Chondrocyte (in vitro differentiated cells): ENCODE results near the gene COG2. TPM values are rescaled to one million over a fixed set of nuclear protein-coding genes. Genes with fewer than 3 reads are reported as not detected.

ENCODE experiments used
- DNase-seq: peaks from one replicate; pipeline ENCODE4 v3.0.0; 2021; ENCODE audit warnings: mixed read lengths, low spot score
- H3K27ac Mint-ChIP-seq: one replicate; pipeline ENCODE4 v1.8.0; 2021; ENCODE audit warnings: mild to moderate bottlenecking, moderate library complexity, mixed read lengths; ENCODE audit not compliant: unreplicated experiment
- H3K27me3 Mint-ChIP-seq: 2 replicates; pipeline ENCODE4 v1.8.0; 2021; ENCODE audit warnings: low read depth, mixed read lengths
- H3K36me3 Mint-ChIP-seq: 2 replicates; pipeline ENCODE4 v1.8.0; 2021; ENCODE audit warnings: low read depth, mixed read lengths
- H3K4me1 Mint-ChIP-seq: 2 replicates; pipeline ENCODE4 v1.8.0; 2021; ENCODE audit warnings: low read depth, mild to moderate bottlenecking, mixed read lengths
- H3K4me3 Mint-ChIP-seq: one replicate; pipeline ENCODE4 v1.8.0; 2021; ENCODE audit warnings: mild to moderate bottlenecking, moderate library complexity, mixed read lengths; ENCODE audit not compliant: unreplicated experiment
- H3K9me3 Mint-ChIP-seq: 2 replicates; pipeline ENCODE4 v1.8.0; 2021; ENCODE audit warnings: low read depth, mixed read lengths
- total RNA-seq: library from RNA; stranded (reverse); gene quantifications from 3 replicates; pipeline ENCODE4 v1.2.1, GENCODE V29; 2021
- TF ChIP-seq, protein P1 (sequence below): fragments of 200-600 bp; sonication (generic); IDR thresholded peaks from 2 replicates; pipeline ENCODE4 v1.5.0; 2021; ENCODE audit warnings: antibody characterized with exemption, mild to moderate bottlenecking, moderate library complexity

Gene COG2
- total RNA-seq, 1 donor from 2014 or later, result 24.1 TPM

DNA sequence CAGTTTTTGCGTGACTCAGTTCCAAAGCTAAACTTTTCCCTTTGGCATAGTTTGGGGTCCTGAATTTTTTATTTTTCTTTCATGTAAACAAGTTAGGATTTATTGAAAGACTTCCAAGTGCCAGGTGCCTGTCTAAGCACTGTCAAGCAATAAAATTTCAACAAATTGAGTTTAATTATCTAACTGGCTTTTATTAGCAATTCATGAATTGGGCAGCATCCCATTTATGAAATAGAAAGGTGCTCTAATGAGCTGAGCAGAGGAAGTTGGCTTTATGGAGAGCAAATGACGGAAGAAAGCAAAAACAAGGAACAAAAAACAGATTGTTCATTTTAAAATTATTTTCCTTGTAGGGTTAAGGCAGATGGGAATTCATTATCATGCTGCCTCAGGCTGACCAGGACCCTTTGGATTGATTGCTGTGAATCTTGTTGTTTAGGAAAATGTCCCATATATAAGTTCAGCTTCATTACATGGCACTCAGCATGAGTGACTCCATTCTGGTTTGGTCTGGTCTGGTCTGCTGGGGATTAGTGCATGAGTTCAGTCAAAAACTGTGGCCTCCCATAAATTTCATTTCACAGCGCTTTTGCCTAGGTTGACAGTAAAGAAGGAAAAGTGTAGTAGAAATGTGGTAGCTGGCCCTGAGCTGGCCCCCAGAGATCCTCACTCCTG is 21.5 kb upstream of the COG2 start:
- no peaks in the 10 kb centered on the region for H3K4me1 Mint-ChIP-seq
- TF ChIP-seq, protein P1, sequence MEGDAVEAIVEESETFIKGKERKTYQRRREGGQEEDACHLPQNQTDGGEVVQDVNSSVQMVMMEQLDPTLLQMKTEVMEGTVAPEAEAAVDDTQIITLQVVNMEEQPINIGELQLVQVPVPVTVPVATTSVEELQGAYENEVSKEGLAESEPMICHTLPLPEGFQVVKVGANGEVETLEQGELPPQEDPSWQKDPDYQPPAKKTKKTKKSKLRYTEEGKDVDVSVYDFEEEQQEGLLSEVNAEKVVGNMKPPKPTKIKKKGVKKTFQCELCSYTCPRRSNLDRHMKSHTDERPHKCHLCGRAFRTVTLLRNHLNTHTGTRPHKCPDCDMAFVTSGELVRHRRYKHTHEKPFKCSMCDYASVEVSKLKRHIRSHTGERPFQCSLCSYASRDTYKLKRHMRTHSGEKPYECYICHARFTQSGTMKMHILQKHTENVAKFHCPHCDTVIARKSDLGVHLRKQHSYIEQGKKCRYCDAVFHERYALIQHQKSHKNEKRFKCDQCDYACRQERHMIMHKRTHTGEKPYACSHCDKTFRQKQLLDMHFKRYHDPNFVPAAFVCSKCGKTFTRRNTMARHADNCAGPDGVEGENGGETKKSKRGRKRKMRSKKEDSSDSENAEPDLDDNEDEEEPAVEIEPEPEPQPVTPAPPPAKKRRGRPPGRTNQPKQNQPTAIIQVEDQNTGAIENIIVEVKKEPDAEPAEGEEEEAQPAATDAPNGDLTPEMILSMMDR, result no peak
- no peaks in the 10 kb centered on the region for H3K36me3 Mint-ChIP-seq
- no peak for DNase-seq
- no peak overlapping the region for H3K4me3 Mint-ChIP-seq
- H3K27me3 Mint-ChIP-seq, result peaks cover 44% of the 10 kb centered on the region
- no peaks in the 10 kb centered on the region for H3K9me3 Mint-ChIP-seq
- H3K27ac Mint-ChIP-seq, result no peak overlapping the region

DNA sequence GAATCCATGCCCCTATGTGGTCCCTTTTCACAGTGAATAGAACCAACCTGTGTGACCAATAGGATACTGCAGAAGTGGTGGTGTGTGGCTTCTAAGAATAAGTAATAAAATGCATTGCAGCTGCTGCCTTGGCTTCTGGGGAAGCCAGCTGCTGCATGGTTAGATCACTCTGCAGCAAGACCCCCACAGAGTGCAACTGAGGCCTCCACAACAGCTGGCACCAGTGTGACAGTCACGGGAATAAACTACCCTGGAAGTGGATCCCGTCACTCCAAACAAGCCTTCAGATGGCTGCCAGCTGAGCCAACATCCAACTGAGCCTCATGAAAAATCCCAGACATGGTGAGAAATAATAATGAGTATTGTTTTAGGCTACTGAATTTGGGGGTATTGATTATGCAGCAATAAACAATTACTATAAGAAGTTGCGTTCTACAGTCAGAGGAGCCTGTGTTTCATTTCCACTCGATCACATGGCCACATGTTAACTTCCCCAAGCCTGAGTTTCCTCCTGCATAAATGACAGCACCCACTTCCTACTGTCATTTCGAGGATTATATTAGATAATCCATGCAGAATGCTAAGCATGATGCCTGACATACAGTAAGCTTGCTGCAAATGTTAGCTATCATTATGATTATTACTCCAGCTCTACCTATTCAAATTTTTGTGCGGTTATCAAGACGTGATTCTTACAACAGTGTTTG is 20.8 kb upstream of the COG2 start:
- H3K9me3 Mint-ChIP-seq, result no peaks in the 10 kb centered on the region
- TF ChIP-seq, protein P1, result no peak
- H3K4me3 Mint-ChIP-seq, result no peak overlapping the region
- no peaks in the 10 kb centered on the region for H3K4me1 Mint-ChIP-seq
- H3K27ac Mint-ChIP-seq, result no peak overlapping the region
- DNase-seq, result no peak
- H3K36me3 Mint-ChIP-seq, result no peaks in the 10 kb centered on the region
- H3K27me3 Mint-ChIP-seq, result peaks cover 38% of the 10 kb centered on the region

DNA sequence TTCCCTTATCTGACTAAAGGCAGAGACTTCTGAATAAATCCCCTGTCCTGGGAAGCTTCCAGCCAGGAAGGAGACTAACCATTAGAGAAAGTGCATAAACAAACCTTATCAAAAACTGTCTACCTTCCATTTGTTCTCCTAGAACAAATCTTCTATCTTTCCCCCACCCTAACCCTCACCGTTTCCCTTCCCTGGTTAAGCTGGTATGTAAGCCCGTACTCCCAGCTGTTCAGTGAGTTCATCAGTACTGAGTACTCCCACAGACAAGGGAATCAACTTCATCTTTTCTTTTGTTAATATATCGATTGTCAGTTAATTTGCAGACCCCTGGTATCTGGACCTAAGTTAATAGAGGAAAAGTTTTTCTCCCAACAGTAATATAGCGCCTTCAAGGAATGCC is 20.1 kb upstream of the COG2 start:
- Mint-ChIP-seq H3K27me3 (peaks cover 38% of the 10 kb centered on the region), H3K9me3 (no peaks in the 10 kb centered on the region), H3K4me3 (no peak overlapping the region), H3K36me3 (no peaks in the 10 kb centered on the region), H3K4me1 (no peaks in the 10 kb centered on the region), H3K27ac (no peak overlapping the region)
- TF ChIP-seq, protein P1, result no peak
- DNase-seq, result no peak

DNA sequence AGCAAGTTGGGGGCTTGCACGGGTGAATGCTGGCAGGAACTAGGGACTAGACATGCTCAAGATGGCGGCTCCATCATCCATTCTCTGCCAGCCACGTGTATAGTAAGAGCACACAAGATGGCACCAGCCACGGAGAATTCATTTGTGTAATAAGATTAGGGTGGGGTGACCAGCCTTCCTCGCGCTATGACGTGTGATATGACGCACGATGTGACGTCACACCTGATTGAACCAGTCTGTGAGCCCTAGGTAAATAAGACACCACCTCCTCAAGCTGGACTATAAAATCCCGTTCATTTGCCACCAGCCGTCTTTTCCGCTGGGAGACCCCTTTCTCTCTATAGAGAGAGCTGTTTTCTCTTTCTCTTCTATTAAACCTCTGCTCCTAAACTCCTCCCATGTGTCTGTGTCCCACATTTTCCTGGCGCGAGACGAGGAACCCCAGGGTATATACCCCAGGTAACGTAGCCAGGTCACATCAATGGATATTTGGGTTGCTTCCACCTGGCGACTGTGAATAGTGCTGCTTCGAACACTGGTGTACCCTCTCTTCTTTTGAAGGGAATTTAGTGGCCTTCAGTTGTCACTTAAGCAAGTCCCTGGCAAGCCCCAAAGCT is 18.1 kb upstream of the COG2 start:
- H3K4me3 Mint-ChIP-seq, result no peak overlapping the region
- no peaks in the 10 kb centered on the region for H3K9me3 Mint-ChIP-seq
- TF ChIP-seq, protein P1, result no peak
- no peaks in the 10 kb centered on the region for H3K4me1 Mint-ChIP-seq
- DNase-seq, result no peak
- no peak overlapping the region for H3K27ac Mint-ChIP-seq
- peaks cover 24% of the 10 kb centered on the region for H3K27me3 Mint-ChIP-seq
- no peaks in the 10 kb centered on the region for H3K36me3 Mint-ChIP-seq

DNA sequence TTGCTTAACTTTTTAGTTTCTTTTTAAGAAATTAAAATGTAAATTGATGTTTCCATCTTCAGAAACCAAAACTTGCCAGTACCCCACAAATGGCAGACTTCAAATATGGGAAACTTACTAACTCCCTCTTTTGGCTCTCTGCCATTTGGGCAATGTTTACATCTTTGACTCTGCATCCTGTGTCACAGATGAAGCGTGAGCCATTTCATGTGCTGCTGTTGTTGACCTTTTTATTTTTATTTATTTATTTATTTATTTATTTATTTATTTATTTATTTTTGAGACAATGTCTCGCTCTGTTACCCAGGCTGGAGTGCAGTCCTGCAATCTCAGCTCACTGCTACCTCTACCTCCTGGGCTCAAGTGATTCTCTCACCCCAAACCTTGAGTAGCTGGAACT is 16.0 kb upstream of the COG2 start:
- Mint-ChIP-seq H3K4me1 (no peaks in the 10 kb centered on the region), H3K27ac (no peak overlapping the region), H3K36me3 (no peaks in the 10 kb centered on the region), H3K4me3 (no peak overlapping the region), H3K27me3 (peaks cover 17% of the 10 kb centered on the region), H3K9me3 (no peaks in the 10 kb centered on the region)
- DNase-seq, result no peak
- TF ChIP-seq, protein P1, result no peak
